TTC549 (cell line): ENCODE measurements around the gene ITIH5.

Experiments used
- FAIRE-seq: peaks from 2 replicates; lab custom pipeline; 2012; peaks lifted over from hg19 to GRCh38; lab: Jason Lieb, UNC

ITIH5 gene

DNA sequence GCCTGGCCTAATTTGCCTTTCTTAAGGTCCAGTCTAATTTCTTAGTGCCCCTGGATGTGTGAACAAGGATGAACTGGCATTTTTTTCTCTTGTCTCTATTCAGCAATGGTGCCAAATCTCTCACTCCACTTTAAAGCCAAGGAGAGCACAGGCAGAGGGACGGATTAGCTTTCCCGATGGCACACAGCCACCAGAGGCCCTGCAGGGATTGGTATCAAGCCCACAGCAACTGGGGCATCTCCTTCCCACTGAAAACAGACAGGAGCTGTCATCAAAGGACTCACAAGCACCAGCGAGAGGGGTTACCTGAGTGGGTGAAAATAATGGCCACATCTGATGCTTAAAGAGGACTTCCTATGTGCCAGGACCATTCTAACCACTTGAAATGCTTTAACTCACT lies 83.1 kb downstream of the ITIH5 start:
- no peak for FAIRE-seq

DNA sequence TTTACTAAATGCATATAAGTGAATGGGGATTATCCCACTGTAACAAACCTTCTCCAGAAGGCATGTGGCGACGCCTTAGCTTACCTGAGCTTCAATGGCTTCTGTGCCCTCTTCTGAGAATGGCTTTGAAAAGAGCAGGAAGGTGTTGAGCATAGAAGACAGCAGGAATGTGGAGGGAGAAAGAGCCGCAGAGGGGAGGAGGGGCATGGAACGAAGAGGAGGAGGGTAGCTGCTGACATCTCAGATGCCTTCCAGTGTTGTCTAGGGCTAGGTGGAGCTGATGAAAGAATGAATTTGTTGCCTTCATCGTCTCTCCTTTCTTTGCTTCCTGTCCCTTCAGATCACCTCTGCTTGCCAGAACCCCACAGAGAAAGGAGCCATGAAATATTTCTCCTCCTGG lies 86.2 kb downstream of the ITIH5 start:
- FAIRE-seq = no peak

GRCh38 chr10:7579681-7580080 lies 87.1 kb downstream of the ITIH5 start:
- FAIRE-seq = no peak

GRCh38 chr10:7577579-7577978 lies 89.2 kb downstream of the ITIH5 start:
- no peak for FAIRE-seq

DNA sequence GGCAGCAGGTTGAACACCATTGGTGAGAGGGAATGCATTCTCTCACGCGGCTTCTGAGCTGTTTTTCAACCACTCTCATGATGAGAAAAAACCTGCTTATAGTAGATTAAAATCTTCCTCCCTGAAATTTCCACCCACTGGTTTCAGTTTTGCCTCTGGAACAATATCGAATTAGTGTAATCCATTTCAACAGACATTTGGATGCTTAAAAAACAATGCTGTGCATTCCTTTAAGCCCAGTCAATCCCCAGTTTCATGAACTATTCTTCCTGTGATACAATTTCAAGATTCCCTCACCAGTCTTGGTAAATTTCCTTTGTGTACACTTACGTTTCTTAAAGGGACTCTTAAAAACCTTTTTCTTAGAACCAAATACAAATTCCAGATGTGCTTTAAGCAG lies 89.6 kb downstream of the ITIH5 start:
- FAIRE-seq = no peak

- FAIRE-seq = no peak
These were observed 90.4 kb downstream of the ITIH5 start for GRCh38 chr10:7576340-7576739.

DNA sequence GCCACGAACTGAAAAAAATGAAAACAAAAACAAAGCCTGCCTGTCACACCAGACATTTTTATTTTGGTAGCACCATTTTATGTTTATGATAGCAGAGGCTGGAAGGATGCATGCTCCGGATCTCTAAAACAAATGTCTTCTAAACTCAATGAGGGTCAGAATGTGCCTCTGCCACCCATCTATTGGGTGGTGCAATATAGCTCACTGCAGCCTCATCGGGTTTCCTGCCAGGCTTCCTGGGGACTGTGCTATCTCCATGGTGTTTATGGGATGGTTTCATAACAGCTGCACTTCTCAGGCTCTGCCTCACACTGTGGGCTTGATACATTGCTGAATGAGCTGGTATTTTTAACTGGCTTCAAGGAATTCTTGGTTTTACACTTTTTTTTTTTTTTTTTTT lies 94.4 kb downstream of the ITIH5 start:
- FAIRE-seq = no peak

DNA sequence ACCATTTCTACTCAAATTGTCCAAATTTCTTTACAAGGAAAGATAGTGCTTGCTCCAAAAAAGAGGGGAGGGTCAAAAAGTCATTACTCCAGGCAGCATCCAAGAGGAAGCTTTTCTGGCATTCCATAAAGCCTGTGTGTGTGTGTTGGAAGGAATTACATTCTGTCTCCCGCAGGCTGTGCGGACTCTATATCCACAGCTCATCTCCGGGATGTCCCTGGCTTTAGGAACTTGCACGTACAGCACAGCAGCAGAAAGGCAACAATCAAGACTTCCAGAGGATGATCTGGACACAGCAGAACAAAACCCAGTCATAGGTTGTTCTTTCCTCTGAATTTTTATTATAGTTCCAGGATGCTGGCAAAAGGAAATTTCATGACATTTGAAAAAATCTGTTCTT lies 94.8 kb downstream of the ITIH5 start:
- no peak for FAIRE-seq

- FAIRE-seq = no peak
These were observed 98.7 kb downstream of the ITIH5 start for GRCh38 chr10:7567911-7568620.

DNA sequence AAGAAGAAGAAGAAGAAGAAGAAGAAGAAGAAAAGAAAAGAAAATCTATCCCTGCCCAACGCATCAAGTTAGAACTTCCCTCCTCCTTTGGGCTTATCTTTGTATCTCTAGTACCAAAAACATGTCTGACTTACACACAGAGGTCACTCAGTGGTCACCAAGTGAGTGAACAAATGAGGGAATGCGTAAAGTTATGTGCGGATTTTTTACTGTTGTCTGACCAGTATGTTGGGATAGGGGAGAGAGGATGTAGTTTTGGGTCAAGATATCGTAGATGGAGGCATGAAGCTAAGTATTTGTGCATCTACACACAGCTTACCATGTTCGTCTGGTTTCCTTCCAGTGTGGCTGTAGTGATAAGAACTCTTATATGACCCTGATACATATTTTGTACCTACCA lies 99.9 kb downstream of the ITIH5 start:
- no peak for FAIRE-seq

GRCh38 chr10:7565871-7566270 lies 100.9 kb downstream of the ITIH5 start:
- FAIRE-seq = no peak

DNA sequence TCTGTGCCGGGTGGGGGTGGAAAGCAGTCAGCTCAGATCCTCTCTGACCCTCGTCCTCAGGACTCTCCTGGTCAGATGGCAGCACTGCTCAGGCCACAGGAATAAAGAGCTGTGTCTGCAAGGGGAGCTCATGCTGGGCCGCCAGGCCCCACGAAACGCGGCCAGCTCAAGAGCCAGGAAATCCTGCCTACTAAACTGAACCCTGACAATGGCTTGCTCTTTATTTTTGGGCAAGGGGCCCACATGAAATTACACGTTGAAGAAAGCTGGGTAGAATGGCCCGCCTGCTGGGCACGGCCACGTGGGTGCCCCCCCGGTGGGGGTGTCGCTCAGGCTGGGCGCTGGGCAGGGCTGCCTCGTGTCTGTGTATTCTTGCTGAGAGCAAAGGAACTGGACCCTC lies 103.0 kb downstream of the ITIH5 start:
- no peak for FAIRE-seq

- FAIRE-seq = no peak
These were observed 103.4 kb downstream of the ITIH5 start for GRCh38 chr10:7563368-7563767.

- no peak for FAIRE-seq
These were observed 104.8 kb downstream of the ITIH5 start for GRCh38 chr10:7561985-7562384.

DNA sequence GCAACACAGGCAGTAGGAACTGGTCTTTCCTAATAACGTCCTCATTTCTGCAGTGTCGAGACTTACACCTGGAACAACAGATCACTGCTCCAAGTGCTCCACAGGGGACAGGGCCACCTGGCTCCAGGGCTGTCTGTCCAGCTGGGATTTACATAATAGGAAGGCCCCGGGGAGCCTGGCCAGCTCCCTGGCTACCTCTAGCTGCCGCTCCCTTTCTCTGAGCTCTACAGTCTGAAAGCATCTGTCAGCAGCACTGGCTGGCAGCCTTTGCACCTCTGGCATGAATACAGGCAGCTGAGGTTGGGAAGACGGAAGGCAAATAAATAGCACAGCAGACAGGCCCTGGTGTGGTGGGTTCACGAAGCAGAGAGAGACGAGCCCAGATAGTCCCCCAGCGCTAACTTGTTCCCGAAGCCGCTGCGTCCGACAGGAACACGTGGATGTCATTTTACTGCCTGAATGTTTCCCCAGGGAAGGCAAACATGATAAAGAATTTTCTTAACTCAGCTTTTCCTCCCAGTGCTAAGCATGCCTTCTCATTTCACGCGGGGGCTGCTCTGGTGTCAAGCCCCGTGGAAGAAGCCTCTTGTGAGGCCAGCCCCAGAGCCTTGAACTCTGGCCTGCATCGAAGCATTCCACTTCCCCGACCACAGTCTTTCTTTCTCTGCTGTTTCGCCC lies 105.4 kb downstream of the ITIH5 start:
- FAIRE-seq = no peak

DNA sequence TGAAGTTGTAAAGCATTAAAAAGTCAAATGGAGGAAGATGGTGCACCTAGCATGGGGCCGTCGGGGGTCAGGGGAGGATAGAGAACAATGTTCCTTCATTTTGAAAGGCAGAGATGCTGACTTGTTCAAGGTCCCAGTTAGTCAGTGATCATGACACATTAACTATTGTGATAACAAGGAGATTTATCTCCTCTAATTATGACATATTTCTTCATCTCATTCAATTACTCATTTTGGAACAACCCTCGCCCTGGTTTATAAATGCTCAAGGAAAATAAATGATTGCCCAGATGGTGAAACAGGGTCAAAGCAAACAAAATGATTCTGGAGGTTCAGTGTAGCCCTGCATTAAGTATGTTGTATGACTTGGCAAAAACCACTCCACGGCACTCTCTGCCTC lies 106.2 kb downstream of the ITIH5 start:
- no peak for FAIRE-seq

DNA sequence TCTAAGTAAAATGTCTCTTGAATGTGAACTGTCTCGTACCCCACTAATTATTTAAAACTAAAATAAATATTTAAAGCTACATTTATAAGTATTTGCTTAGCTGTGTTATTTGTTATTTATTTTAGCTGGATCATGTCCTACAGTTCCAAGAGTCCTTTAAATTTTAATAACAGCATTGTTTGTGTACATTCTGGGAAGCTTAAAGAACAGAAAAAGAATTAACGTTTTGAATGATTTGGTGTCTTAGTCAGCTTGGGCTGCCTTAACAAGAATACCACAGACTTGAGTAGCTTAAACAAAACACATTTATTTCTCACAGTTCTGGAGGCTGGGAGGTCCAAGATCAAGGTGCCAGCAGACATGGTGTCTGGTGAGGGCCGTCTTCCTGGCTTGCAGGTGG lies 107.4 kb downstream of the ITIH5 start:
- no peak for FAIRE-seq

GRCh38 chr10:7558036-7558435 lies 108.7 kb downstream of the ITIH5 start:
- no peak for FAIRE-seq

DNA sequence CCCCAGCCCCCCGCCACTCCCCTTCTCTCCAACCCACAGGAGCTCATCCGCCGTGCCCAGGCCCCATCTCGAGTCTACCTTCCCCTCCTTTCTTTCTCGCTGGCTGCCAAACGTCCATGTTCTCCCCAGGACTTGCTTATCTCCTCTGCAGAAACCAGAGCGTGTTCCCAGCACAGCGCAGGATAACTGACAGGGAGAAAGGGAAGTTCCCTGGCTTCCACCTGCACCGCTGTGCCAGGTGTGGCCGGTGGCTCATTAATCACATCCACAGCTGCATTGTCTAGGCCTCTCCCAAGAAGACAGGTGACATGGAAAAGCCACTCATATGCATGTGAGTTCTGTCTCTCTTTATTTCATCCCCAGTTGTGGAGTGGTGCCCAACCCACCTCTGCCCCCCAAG lies 113.2 kb downstream of the ITIH5 start:
- no peak for FAIRE-seq

GRCh38 chr10:7551950-7552716 lies 114.6 kb downstream of the ITIH5 start:
- FAIRE-seq = no peak

DNA sequence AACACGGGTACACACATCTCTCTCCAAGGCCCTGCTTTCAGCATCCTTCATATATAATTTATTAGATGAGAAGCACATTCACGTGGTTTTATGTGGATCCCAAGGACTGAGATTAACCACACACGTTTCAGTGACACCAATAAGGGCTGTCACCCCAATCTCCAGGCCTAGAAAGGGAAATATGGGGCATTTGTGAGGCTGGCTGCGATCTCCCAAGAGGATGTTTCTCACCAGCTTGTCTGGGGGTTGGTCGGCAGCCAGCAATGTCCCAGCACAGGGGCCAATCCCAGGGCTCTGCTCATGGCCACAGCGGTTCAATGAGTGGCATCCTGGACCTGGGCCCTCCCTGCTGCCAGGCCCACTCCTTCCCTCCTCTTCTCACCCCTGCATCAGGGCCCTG lies 115.5 kb downstream of the ITIH5 start:
- FAIRE-seq = no peak

- FAIRE-seq = no peak
These were observed 116.8 kb downstream of the ITIH5 start for GRCh38 chr10:7550013-7550412.

- no peak for FAIRE-seq
These were observed 118.9 kb downstream of the ITIH5 start for GRCh38 chr10:7547829-7548228.

GRCh38 chr10:7547206-7547605 lies 119.6 kb downstream of the ITIH5 start:
- no peak for FAIRE-seq
